ENCODE results near the gene CLRN1. TPM values are rescaled to one million over a fixed set of nuclear protein-coding genes. Genes with fewer than 3 reads are reported as not detected.

The CLRN1 gene
- total and polyA plus RNA-seq, 9 of the 15 experiments (the other 6 are each of a cell fraction or from before 2014, with no cell fraction given), result not detected

GRCh38 chr3:150975992-150976368, 3.5 kb upstream of the CLRN1 start:
- Histone ChIP-seq H2AFZ (ENCODE audit: low read depth, low read length) (no peak overlapping the region), H3K36me3 (ENCODE audit: control insufficient read depth, insufficient read depth, low read length) (no peaks in the 10 kb centered on the region), H3K4me1 (replicated peaks in 1 of 2; ENCODE audit: control insufficient read depth in 2 of 2, insufficient read depth in 2 of 2, low read length in 2 of 2) (no peaks in the 10 kb centered on the region), H3K9me1 (ENCODE audit: control insufficient read depth, insufficient read depth, low read length) (no peaks in the 10 kb centered on the region), H3K79me2 (ENCODE audit: control insufficient read depth, insufficient read depth, low read length) (no peaks in the 10 kb centered on the region), H3K9ac (ENCODE audit: insufficient read depth in 1 of 2, low read depth in 2 of 2, low read length in 2 of 2) (no peak overlapping the region), H4K20me1 (replicated peaks; ENCODE audit: control insufficient read depth, insufficient read depth, low read length) (no peaks in the 10 kb centered on the region), H3K9me3 (replicated peaks; ENCODE audit: control insufficient read depth, insufficient read depth, low read depth, low read length) (no peaks in the 10 kb centered on the region), H3K4me2 (ENCODE audit: insufficient read depth, low read length) (no peak overlapping the region), H3K27ac (ENCODE audit: extremely low read depth, low read depth, low read length) (no peak overlapping the region), H3K4me3 (no peak overlapping the region), H3K27me3 (ENCODE audit: control insufficient read depth in 2 of 2, insufficient read depth in 2 of 2, low read length in 2 of 2) (peaks cover 8 to 23% of the 10 kb centered on the region in 2 experiments; a peak in 4 of 5 replicates)
- 0% methylated on average over 3 of the region's 3 CpGs for WGBS (ENCODE audit: insufficient coverage, low coverage, missing lambda C conversion rate)
- in situ Hi-C loops (cut with MboI) (no loop called here), intact Hi-C loops (cut with micrococcal nuclease) (no loop called here)
- DNase-seq (ENCODE audit: extremely low read depth in 1 of 4, low spot score in 3 of 4) (no peak), FAIRE-seq (no peak), ATAC-seq (no peak)
- TF ChIP-seq ESRRB (CRISPR knock-in tag; IDR thresholded peaks at IDR 0.05; ENCODE audit: borderline replicate concordance) (no peak), ARID1B (IDR thresholded peaks at IDR 0.05) (no peak), CREB5 (CRISPR knock-in tag; IDR thresholded peaks at IDR 0.05) (no peak), POLR2G (IDR thresholded peaks at IDR 0.05; ENCODE audit: low read depth, low read length) (no peak), FOXK1 (CRISPR knock-in tag; IDR thresholded peaks at IDR 0.05; ENCODE audit: borderline replicate concordance) (no peak), ZNF583 (CRISPR knock-in tag; IDR thresholded peaks at IDR 0.05) (no peak), TSC22D4 (tag; IDR thresholded peaks at IDR 0.05) (no peak), ZNF324 (CRISPR knock-in tag; IDR thresholded peaks at IDR 0.05) (no peak), CBFB (CRISPR knock-in tag; IDR thresholded peaks at IDR 0.05) (no peak), ILF3 (IDR thresholded peaks at IDR 0.05; ENCODE audit: borderline replicate concordance) (no peak), EZH2 (IDR thresholded peaks at IDR 0.05; ENCODE audit: borderline replicate concordance, low read depth, low read length) (no peak), TEAD1 (CRISPR knock-in tag; IDR thresholded peaks at IDR 0.05) (no peak), CHD4 (IDR thresholded peaks at IDR 0.05; ENCODE audit: insufficient read depth, insufficient replicate concordance, low read depth, low read length, poor library complexity, severe bottlenecking) (no peak), ZC3H4 (CRISPR knock-in tag; IDR thresholded peaks at IDR 0.05; ENCODE audit: borderline replicate concordance) (no peak), CHCHD3 (CRISPR knock-in tag; IDR thresholded peaks at IDR 0.05) (no peak), TAF9B (IDR thresholded peaks at IDR 0.05; ENCODE audit: partially characterized antibody) (no peak), MXD1 (CRISPR knock-in tag; IDR thresholded peaks at IDR 0.05; ENCODE audit: borderline replicate concordance, poor library complexity, severe bottlenecking) (no peak), CSDE1 (IDR thresholded peaks at IDR 0.05) (no peak)
- ChIA-PET POLR2A (no interaction called here), CTCF (ENCODE audit: low intra/inter-chr PET ratio) (no interaction called here)
- no TSS peak for BruUV-seq (replicated peaks)

All from K562 (cell line).